ENCODE results near the gene RBBP8NL. TPM values are rescaled to one million over a fixed set of nuclear protein-coding genes. Genes with fewer than 3 reads are reported as not detected.

Gene RBBP8NL
- total RNA-seq, 4 donors from 2014 or later = not detected

DNA sequence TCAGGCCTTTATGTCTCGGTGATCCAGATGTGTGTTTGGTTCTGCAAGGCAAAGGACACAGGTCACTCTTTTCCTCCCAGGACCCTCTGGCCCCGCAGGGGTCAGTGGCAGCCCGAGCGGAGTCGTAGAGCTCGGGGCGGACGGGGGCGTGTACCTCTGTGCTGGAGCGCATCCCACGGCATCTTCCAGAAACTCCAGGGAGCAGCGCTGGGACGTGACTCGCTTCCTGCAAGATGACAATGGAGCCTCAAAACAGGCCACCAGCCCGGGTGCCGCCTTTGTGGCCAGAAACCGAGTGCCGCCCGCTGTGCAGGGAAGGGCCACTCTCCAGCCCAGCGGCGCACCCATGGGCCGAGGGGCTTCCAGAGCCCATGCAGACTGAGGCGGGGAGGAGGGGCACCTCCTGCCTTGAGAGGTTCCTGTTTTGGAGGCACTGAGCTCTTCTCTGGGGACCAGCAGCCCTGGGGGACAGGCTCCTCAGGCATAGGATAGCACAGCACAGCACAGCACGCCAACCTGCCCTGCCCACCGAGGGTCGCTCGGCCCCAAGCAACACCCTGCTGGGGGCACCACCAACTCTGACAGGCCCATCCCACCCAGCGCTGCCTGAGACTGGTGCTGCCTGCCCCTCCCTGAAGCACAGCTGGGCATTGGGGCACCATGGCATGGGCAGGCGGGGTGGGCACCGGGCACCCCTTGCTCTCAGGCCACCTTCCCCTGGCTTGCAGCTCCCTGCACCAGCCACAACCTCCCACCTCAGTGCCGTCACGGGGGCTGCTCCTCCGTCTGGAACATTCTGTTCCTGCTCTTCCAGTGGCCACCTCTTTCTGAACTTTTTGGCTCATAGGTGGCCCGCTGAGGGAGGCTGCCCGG lies 30.7 kb downstream of the RBBP8NL start:
- TF ChIP-seq POLR2AphosphoS5 (IDR thresholded peaks at IDR 0.05) = no peak
- TF ChIP-seq, protein P1, sequence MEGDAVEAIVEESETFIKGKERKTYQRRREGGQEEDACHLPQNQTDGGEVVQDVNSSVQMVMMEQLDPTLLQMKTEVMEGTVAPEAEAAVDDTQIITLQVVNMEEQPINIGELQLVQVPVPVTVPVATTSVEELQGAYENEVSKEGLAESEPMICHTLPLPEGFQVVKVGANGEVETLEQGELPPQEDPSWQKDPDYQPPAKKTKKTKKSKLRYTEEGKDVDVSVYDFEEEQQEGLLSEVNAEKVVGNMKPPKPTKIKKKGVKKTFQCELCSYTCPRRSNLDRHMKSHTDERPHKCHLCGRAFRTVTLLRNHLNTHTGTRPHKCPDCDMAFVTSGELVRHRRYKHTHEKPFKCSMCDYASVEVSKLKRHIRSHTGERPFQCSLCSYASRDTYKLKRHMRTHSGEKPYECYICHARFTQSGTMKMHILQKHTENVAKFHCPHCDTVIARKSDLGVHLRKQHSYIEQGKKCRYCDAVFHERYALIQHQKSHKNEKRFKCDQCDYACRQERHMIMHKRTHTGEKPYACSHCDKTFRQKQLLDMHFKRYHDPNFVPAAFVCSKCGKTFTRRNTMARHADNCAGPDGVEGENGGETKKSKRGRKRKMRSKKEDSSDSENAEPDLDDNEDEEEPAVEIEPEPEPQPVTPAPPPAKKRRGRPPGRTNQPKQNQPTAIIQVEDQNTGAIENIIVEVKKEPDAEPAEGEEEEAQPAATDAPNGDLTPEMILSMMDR (IDR thresholded peaks at IDR 0.05) = no peak
- TF ChIP-seq EP300 (IDR thresholded peaks at IDR 0.05) = no peak
- no peak for TF ChIP-seq POLR2A (IDR thresholded peaks at IDR 0.05; ENCODE audit: low read depth)
- peaks cover 3 to 66% (median 53%) of the 10 kb centered on the region in 4 donors for H3K36me3 ChIP-seq
- 90% methylated on average over 18 of the region's 35 CpGs for WGBS
- H3K4me3 ChIP-seq = no peak overlapping the region
- no peaks in the 10 kb centered on the region for H3K27me3 ChIP-seq
- DNase-seq (ENCODE audit: extremely low spot score) = no peak
- intact Hi-C loops (cut with DNase I) = no loop called here
- no peaks in the 10 kb centered on the region for H3K4me1 ChIP-seq
- H3K27ac ChIP-seq (replicated peaks in 1 of 4) = no peak overlapping the region
- H3K9me3 ChIP-seq = no peaks in the 10 kb centered on the region

DNA sequence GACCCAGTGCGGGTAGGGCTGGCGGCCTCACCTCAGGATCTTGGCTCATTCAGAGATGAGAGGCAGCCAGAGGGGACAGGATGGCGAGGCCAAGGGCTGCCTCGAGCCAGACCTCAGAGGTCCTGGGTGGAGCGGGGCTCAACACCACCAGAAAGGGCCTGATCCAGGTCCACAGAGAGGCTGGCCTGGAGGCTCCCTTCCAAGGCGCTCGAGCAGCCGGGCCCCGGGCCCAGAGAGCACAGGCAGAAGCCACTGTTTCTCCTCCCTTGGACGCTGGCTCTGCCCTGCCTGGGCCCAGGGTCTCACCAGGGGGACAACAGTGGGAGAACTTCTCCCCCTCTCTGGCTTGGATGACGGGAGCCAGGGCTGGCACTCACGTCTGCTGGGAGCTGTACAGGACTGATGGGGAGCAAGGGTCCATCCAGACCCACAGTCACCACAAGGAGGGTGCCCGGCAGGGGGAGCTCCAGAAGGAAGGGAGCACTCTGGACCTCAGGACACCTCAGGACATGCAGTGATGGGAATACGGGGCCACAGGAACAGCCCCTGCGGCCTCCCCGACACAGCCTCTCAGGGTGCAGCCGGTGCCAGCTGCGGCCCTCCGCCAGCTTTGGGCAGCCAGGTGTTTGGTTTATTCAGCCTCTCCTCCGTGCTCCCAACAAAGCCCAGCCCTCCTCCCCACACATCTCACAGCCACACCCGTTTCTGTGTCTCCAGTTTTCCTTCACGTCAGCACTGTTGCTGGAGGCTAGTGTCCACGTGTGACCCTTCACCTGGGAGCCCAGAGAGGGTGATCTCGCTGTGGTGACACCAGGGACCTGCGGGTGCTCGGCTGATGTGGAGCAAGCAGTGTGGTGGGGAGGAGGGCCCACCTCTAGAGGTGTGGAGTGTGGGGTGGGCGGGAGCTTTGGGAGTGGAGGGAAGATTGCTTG lies 31.8 kb downstream of the RBBP8NL start:
- H3K27me3 ChIP-seq = no peaks in the 10 kb centered on the region
- intact Hi-C loops (cut with DNase I) = no loop called here
- DNase-seq (ENCODE audit: extremely low spot score) = no peak
- WGBS = 88% methylated on average over 22 of the region's 27 CpGs
- H3K36me3 ChIP-seq = peaks cover 3 to 71% (median 61%) of the 10 kb centered on the region in 4 donors
- no peaks in the 10 kb centered on the region for H3K4me1 ChIP-seq
- no peaks in the 10 kb centered on the region for H3K9me3 ChIP-seq
- no peak overlapping the region for H3K27ac ChIP-seq (replicated peaks in 1 of 4)
- no peak overlapping the region for H3K4me3 ChIP-seq
- TF ChIP-seq POLR2A (IDR thresholded peaks at IDR 0.05; ENCODE audit: low read depth) (no peak), EP300 (IDR thresholded peaks at IDR 0.05) (no peak), POLR2AphosphoS5 (IDR thresholded peaks at IDR 0.05) (no peak)
- TF ChIP-seq, protein P1 (IDR thresholded peaks at IDR 0.05) = no peak

DNA sequence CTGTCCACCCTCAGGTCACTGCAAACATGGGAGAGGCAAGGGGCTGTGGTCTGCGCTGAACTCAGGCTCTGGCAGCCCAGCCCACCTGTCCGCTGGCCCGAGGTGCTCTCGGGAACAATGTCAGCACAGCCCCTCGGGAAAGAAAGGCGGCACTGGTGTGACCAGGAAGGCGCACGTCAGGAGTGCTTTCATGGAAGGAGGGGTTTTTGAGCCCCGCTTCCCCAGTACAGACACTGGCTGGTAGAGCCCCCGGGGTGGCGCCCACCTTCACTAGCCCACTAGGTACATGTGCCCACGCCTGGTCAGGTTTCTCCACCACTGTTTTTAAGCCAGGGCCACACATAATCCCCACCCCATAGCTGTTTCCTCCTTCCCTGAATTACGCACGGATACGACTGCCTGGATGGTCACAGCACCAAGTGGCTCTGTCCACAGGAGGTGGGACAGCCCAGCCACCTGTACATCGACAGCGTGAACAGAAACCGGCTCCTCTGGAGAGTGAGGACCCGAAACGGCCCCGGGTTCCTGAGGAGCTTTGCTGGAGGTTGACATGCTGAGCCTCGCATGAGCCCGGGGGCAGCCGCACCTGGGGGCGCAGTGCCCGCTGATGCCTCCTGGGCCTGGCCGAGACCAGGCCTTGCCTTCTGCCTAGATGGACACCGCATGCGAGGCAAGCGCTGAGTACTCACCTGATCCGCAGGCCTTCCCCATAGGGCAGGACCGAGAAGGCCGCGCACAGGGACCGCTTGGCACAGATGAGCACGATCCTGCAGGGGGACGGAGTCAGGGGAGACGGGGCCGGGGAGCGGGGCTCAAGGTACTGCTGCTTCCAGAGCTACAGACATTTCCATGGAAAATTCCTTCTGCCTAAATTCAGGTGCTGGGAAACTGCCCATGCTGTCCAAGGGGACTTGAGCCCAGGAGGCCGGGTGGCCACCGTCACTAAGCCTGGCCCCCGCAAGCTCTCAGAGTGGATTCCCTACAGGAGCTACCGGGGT lies 32.8 kb downstream of the RBBP8NL start:
- no peaks in the 10 kb centered on the region for H3K27me3 ChIP-seq
- H3K27ac ChIP-seq (replicated peaks in 1 of 4) = no peak overlapping the region
- H3K4me3 ChIP-seq = no peak overlapping the region
- 96% methylated on average over 25 of the region's 44 CpGs for WGBS
- TF ChIP-seq POLR2AphosphoS5 (IDR thresholded peaks at IDR 0.05) (no peak), EP300 (IDR thresholded peaks at IDR 0.05) (no peak), POLR2A (IDR thresholded peaks at IDR 0.05; ENCODE audit: low read depth) (no peak)
- TF ChIP-seq, protein P1 (IDR thresholded peaks at IDR 0.05) = no peak
- H3K4me1 ChIP-seq = no peaks in the 10 kb centered on the region
- H3K9me3 ChIP-seq = no peaks in the 10 kb centered on the region
- H3K36me3 ChIP-seq = peaks cover 3 to 75% (median 68%) of the 10 kb centered on the region in 4 donors
- intact Hi-C loops (cut with DNase I) = no loop called here
- no peak for DNase-seq (ENCODE audit: extremely low spot score)

DNA sequence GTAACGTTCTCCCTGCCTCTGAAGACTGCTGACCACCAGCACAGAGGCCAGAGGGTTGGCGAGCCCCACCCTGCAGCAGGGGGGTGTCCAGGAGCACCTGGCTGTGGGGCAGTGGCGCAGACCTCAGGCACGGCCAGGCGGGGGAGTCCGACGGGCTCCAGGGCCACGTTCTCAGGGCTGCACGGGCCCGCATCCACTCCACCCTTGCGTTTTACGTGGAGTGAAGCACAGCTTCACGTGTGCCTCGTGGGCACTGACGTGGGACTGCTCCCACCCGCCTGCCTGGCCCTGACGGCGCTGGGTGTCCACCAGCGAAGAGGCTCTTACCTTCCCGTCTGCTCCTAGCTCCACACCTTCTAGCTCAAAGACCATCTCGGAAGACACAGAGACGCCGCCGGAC lies 33.5 kb downstream of the RBBP8NL start:
- Histone ChIP-seq H3K27ac (replicated peaks in 1 of 4) (no peak overlapping the region), H3K4me3 (no peak overlapping the region), H3K9me3 (no peaks in the 10 kb centered on the region), H3K4me1 (peaks cover 0 to 4% (median 0%) of the 10 kb centered on the region in 4 donors), H3K27me3 (no peaks in the 10 kb centered on the region), H3K36me3 (peaks cover 3 to 82% (median 75%) of the 10 kb centered on the region in 4 donors)
- WGBS = 91% methylated on average over 11 of the region's 24 CpGs
- intact Hi-C loops (cut with DNase I) = no loop called here
- no peak for DNase-seq (ENCODE audit: extremely low spot score)
- no peak for TF ChIP-seq EP300 (IDR thresholded peaks at IDR 0.05)
- TF ChIP-seq POLR2A (IDR thresholded peaks at IDR 0.05; ENCODE audit: low read depth) = no peak
- TF ChIP-seq, protein P1 (IDR thresholded peaks at IDR 0.05) = no peak
- no peak for TF ChIP-seq POLR2AphosphoS5 (IDR thresholded peaks at IDR 0.05)

Data from esophagus muscularis mucosa (tissue), 4 donors.